HepG2 (cell line): ENCODE measurements around the gene SYNE3. TPM values are rescaled to one million over a fixed set of nuclear protein-coding genes. Genes with fewer than 3 reads are reported as not detected.
A peak's percentile ranks its signal among the peaks of the same experiment; 100 is the strongest.

Source experiments
- ARNT ChIP-seq: fragments of 450-650 bp; IDR thresholded peaks from 2 replicates; pipeline ENCODE4 v1.6.1; 2017
- ATF4 ChIP-seq, 2 experiments: fragments of 450-650 bp in 1 of 2; sonication (generic) in 1 of 2; formaldehyde crosslinking; IDR thresholded peaks; 2 replicates each; pipeline versions ENCODE4 v1.5.0 to v1.8.0; 2020 to 2022; ENCODE audit warnings: mild to moderate bottlenecking in 1 of 2, missing genetic modification reagents in 1 of 2
- FLYWCH1 ChIP-seq: sonication (generic); formaldehyde crosslinking; IDR thresholded peaks from 2 replicates; pipeline ENCODE4 v1.8.1; 2023; ENCODE audit warnings: mild to moderate bottlenecking, missing genetic modification reagents
- FOXK2 ChIP-seq: fragments of 450-650 bp; IDR thresholded peaks from 2 replicates; pipeline ENCODE4 v1.6.1; 2016
- IRX3 ChIP-seq: sonication (generic); formaldehyde crosslinking; IDR thresholded peaks from 2 replicates; pipeline ENCODE4 v1.8.1; 2023; ENCODE audit warnings: mild to moderate bottlenecking, low read depth, missing genetic modification reagents, borderline replicate concordance
- KLF15 ChIP-seq: sonication (generic); formaldehyde crosslinking; IDR thresholded peaks from 2 replicates; pipeline ENCODE4 v1.8.1; 2023; ENCODE audit warnings: borderline replicate concordance, mild to moderate bottlenecking, inconsistent platforms, missing genetic modification reagents, mixed read lengths
- MEF2D ChIP-seq: sonication (generic); formaldehyde crosslinking; IDR thresholded peaks from 2 replicates; pipeline ENCODE4 v1.5.1; 2020; ENCODE audit warnings: mild to moderate bottlenecking, missing genetic modification reagents
- MLLT10 ChIP-seq: sonication (generic); formaldehyde crosslinking; IDR thresholded peaks from 2 replicates; pipeline ENCODE4 v1.4.0; 2020; ENCODE audit warnings: missing genetic modification reagents
- NFE2 ChIP-seq: sonication (generic); formaldehyde crosslinking; IDR thresholded peaks from 2 replicates; pipeline ENCODE4 v1.4.0; 2020; ENCODE audit warnings: missing genetic modification reagents
- NR1H2 ChIP-seq: sonication (generic); formaldehyde crosslinking; IDR thresholded peaks from 2 replicates; pipeline ENCODE4 v1.8.1; 2022; ENCODE audit warnings: low read depth, missing genetic modification reagents, borderline replicate concordance
- NRL ChIP-seq: sonication (generic); formaldehyde crosslinking; IDR thresholded peaks from 2 replicates; pipeline ENCODE4 v1.5.0; 2020; ENCODE audit warnings: missing genetic modification reagents, mild to moderate bottlenecking, moderate library complexity, borderline replicate concordance
- RCOR2 ChIP-seq: IDR thresholded peaks from 2 replicates; pipeline ENCODE4 v1.6.1; 2016; ENCODE audit warnings: missing biosample characterization, missing genetic modification reagents
- SAFB2 ChIP-seq: sonication (generic); formaldehyde crosslinking; IDR thresholded peaks from 2 replicates; pipeline ENCODE4 v1.5.1; 2020; ENCODE audit warnings: missing genetic modification reagents, low read depth, mild to moderate bottlenecking, borderline replicate concordance
- SIX1 ChIP-seq: sonication (generic); formaldehyde crosslinking; IDR thresholded peaks from 2 replicates; pipeline ENCODE4 v1.4.0; 2020; ENCODE audit warnings: missing genetic modification reagents, borderline replicate concordance
- SRSF9 ChIP-seq: fragments of 200-400 bp; formaldehyde crosslinking; IDR thresholded peaks from 2 replicates; pipeline ENCODE4 v1.6.1; 2018; ENCODE audit warnings: borderline replicate concordance, mild to moderate bottlenecking, low read depth, low read length; ENCODE audit not compliant: insufficient read depth, poor library complexity, severe bottlenecking
- XRCC5 ChIP-seq: fragments of 200-400 bp; formaldehyde crosslinking; optimal IDR thresholded peaks from 2 replicates; pipeline ENCODE3; 2017; ENCODE audit warnings: mild to moderate bottlenecking, low read length
- ZNF12 ChIP-seq: sonication (generic); formaldehyde crosslinking; IDR thresholded peaks from 2 replicates; pipeline ENCODE4 v1.5.0; 2020; ENCODE audit warnings: missing genetic modification reagents
- ZNF230 ChIP-seq: sonication (generic); formaldehyde crosslinking; IDR thresholded peaks from 2 replicates; pipeline ENCODE4 v1.4.0; 2020; ENCODE audit warnings: mild to moderate bottlenecking, missing genetic modification reagents
- ZNF280B ChIP-seq: sonication (generic); formaldehyde crosslinking; IDR thresholded peaks from 2 replicates; pipeline ENCODE4 v1.5.0; 2020; ENCODE audit warnings: missing genetic modification reagents, mild to moderate bottlenecking, borderline replicate concordance
- ZNF569 ChIP-seq: sonication (generic); formaldehyde crosslinking; IDR thresholded peaks from 2 replicates; pipeline ENCODE4 v1.5.0; 2020; ENCODE audit warnings: mild to moderate bottlenecking, missing genetic modification reagents, moderate library complexity, borderline replicate concordance
- ZNF577 ChIP-seq: sonication (generic); formaldehyde crosslinking; IDR thresholded peaks from 2 replicates; pipeline ENCODE4 v1.4.0; 2020; ENCODE audit warnings: mild to moderate bottlenecking, low read depth, missing genetic modification reagents, borderline replicate concordance
- ZNF841 ChIP-seq: sonication (generic); formaldehyde crosslinking; IDR thresholded peaks from 2 replicates; pipeline ENCODE4 v1.8.1; 2023; ENCODE audit warnings: missing genetic modification reagents, borderline replicate concordance
- polyA plus RNA-seq, 8 experiments: library from polyadenylated mRNA; depleted of rRNA in 3 of 8; stranded (reverse) in 7 of 8; unstranded in 1 of 8; fragments of >200 nt; fragmentation: Illumina TruSeq in 4 of 8; extraction: Trizol in 4 of 8; gene quantifications; 2 replicates each; pipeline versions ENCODE4 v1.2.1 to v1.2.3, GENCODE V29; 2011 to 2016; ENCODE audit warnings: low read depth in 4 of 8, missing spikeins in 1 of 8, mixed read lengths in 1 of 8; ENCODE audit not compliant: insufficient read depth in 1 of 8
- total RNA-seq, 5 experiments: library from RNA; depleted of rRNA; stranded (reverse); fragments of >200 nt; fragmentation: Illumina TruSeq; extraction: Trizol; gene quantifications; 2 replicates each; pipeline ENCODE4 v1.2.3, GENCODE V29; 2016; ENCODE audit warnings: low read depth in 1 of 5
- TF ChIP-seq, protein P1 (sequence below): sonication (generic); formaldehyde crosslinking; IDR thresholded peaks from 2 replicates; pipeline ENCODE4 v1.4.0; 2020; ENCODE audit warnings: mild to moderate bottlenecking, missing genetic modification reagents
- TF ChIP-seq, protein P2 (sequence below): sonication (generic); formaldehyde crosslinking; IDR thresholded peaks from 2 replicates; pipeline ENCODE4 v1.4.0; 2020; ENCODE audit warnings: mild to moderate bottlenecking, missing genetic modification reagents

SYNE3 gene
- total and polyA plus RNA-seq, 2 of the 13 experiments (the other 11 are each of a cell fraction or from before 2014, with no cell fraction given): 7.8 to 8.0 TPM

GRCh38 chr14:95534299-95535225, 18.1 kb upstream of the SYNE3 start, which contains the start of gene GLRX5 (continued):
- TF ChIP-seq, protein P1, sequence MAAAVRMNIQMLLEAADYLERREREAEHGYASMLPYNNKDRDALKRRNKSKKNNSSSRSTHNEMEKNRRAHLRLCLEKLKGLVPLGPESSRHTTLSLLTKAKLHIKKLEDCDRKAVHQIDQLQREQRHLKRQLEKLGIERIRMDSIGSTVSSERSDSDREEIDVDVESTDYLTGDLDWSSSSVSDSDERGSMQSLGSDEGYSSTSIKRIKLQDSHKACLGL: peak; percentile 90; the same call in 1 of the 2 replicates
- TF ChIP-seq FLYWCH1 (CRISPR knock-in tag): no peak
- no peak for TF ChIP-seq ZNF577 (CRISPR knock-in tag)
- no peak for TF ChIP-seq SAFB2 (CRISPR knock-in tag)
- no peak for TF ChIP-seq SIX1 (CRISPR knock-in tag)
- no peak for TF ChIP-seq NFE2 (CRISPR knock-in tag)
- no peak; the same call in 1 of the 2 replicates for TF ChIP-seq NRL (CRISPR knock-in tag)
- 0 out of 2 replicates have a peak, but pooled peaks have one; percentile 41 for TF ChIP-seq ZNF230
- peak; percentile 46 for TF ChIP-seq IRX3 (CRISPR knock-in tag)
- no peak for TF ChIP-seq SRSF9
- no peak for TF ChIP-seq RCOR2 (CRISPR knock-in tag)
- TF ChIP-seq FOXK2: peak; percentile 92
- TF ChIP-seq ATF4 (CRISPR knock-in tag; IDR thresholded peaks at IDR 0.05): peak in 1 of 2 experiments; percentile 49; a peak in 1 of 4 replicates
- TF ChIP-seq KLF15 (CRISPR knock-in tag): no peak
- TF ChIP-seq ARNT: no peak
- TF ChIP-seq MEF2D (CRISPR knock-in tag): peak; percentile 84
- TF ChIP-seq NR1H2 (CRISPR knock-in tag): no peak
- no peak; the same call in 1 of the 2 replicates for TF ChIP-seq ZNF280B
- no peak for TF ChIP-seq MLLT10
- TF ChIP-seq, protein P2, sequence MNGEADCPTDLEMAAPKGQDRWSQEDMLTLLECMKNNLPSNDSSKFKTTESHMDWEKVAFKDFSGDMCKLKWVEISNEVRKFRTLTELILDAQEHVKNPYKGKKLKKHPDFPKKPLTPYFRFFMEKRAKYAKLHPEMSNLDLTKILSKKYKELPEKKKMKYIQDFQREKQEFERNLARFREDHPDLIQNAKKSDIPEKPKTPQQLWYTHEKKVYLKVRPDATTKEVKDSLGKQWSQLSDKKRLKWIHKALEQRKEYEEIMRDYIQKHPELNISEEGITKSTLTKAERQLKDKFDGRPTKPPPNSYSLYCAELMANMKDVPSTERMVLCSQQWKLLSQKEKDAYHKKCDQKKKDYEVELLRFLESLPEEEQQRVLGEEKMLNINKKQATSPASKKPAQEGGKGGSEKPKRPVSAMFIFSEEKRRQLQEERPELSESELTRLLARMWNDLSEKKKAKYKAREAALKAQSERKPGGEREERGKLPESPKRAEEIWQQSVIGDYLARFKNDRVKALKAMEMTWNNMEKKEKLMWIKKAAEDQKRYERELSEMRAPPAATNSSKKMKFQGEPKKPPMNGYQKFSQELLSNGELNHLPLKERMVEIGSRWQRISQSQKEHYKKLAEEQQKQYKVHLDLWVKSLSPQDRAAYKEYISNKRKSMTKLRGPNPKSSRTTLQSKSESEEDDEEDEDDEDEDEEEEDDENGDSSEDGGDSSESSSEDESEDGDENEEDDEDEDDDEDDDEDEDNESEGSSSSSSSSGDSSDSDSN: peak; percentile 5
- TF ChIP-seq XRCC5: no peak
- no peak for TF ChIP-seq ZNF12 (CRISPR knock-in tag)
- no peak for TF ChIP-seq ZNF841 (CRISPR knock-in tag)
- TF ChIP-seq ZNF569 (CRISPR knock-in tag): no peak
